Smooth muscle cell (in vitro differentiated cells): Measurements from ENCODE around the gene CPNE2. TPM values are rescaled to one million over a fixed set of nuclear protein-coding genes. Genes with fewer than 3 reads are reported as not detected.
A peak's percentile ranks its signal among the peaks of the same experiment; 100 is the strongest.

Experiments
- DNase-seq: peaks from one replicate; lab custom pipeline; 2025; ENCODE audit not compliant: unreplicated experiment; lab: John Stamatoyannopoulos, UW
- H2AFZ ChIP-seq: fragments of 200-600 bp; sonication (generic); 2 replicates; pipeline ENCODE4 v1.6.0; 2016; ENCODE audit warnings: antibody characterized with exemption, low read depth, mild to moderate bottlenecking
- H3F3A ChIP-seq: fragments of 200-600 bp; sonication (generic); 2 replicates; pipeline ENCODE4 v1.6.0; 2017; ENCODE audit warnings: antibody characterized with exemption, low read depth
- H3K27ac ChIP-seq: fragments of 200-600 bp; sonication (generic); 2 replicates; pipeline ENCODE4 v1.5.1; 2016; ENCODE audit warnings: low read depth, mild to moderate bottlenecking
- H3K27me3 ChIP-seq: fragments of 200-600 bp; sonication (generic); 2 replicates; pipeline ENCODE4 v1.6.1; 2016; ENCODE audit warnings: low read depth, mild to moderate bottlenecking
- H3K36me3 ChIP-seq: fragments of 200-600 bp; sonication (generic); 2 replicates; pipeline ENCODE4 v1.5.1; 2016; ENCODE audit warnings: low read depth
- H3K4me1 ChIP-seq: fragments of 200-600 bp; sonication (generic); 2 replicates; pipeline ENCODE4 v1.5.1; 2016; ENCODE audit warnings: low read depth
- H3K4me2 ChIP-seq: fragments of 200-600 bp; sonication (generic); 2 replicates; pipeline ENCODE4 v1.6.0; 2016; ENCODE audit warnings: mild to moderate bottlenecking
- H3K4me3 ChIP-seq: fragments of 200-600 bp; sonication (generic); 2 replicates; pipeline ENCODE4 v1.5.1; 2016; ENCODE audit warnings: mild to moderate bottlenecking
- H3K79me2 ChIP-seq: fragments of 200-600 bp; sonication (generic); 2 replicates; pipeline ENCODE4 v1.6.0; 2016; ENCODE audit warnings: low read depth, mild to moderate bottlenecking
- H3K9ac ChIP-seq: fragments of 200-600 bp; sonication (generic); 2 replicates; pipeline ENCODE4 v1.6.0; 2016; ENCODE audit warnings: low read depth
- H3K9me3 ChIP-seq: fragments of 200-600 bp; sonication (generic); replicated peaks from 2 replicates; pipeline ENCODE4 v1.5.1; 2016; ENCODE audit warnings: low read depth
- H4K20me1 ChIP-seq: fragments of 200-600 bp; sonication (generic); 2 replicates; pipeline ENCODE4 v1.6.0; 2016; ENCODE audit warnings: low read depth
- WGBS: methylation state at CpG from one replicate; pipeline ENCODE4 v1.1.7; 2016; ENCODE audit warnings: low lambda C conversion rate; 5-methylcytosine and 5-hydroxymethylcytosine counted together
- polyA plus RNA-seq: library from polyadenylated mRNA; unstranded; fragments of >200 nt; fragmentation: Nextera tagmentation; extraction: Ambion mirVana; gene quantifications from 2 replicates; pipeline ENCODE4 v1.2.1, GENCODE V29; 2016
- total RNA-seq: library from RNA; depleted of rRNA; stranded (reverse); fragments of >200 nt; gene quantifications from 2 replicates; pipeline ENCODE4 v1.2.3, GENCODE V29; 2014
- TF ChIP-seq, protein P1 (sequence below): fragments of 200-600 bp; sonication (generic); IDR thresholded peaks from 2 replicates; pipeline ENCODE4 v1.5.1; 2017; ENCODE audit warnings: borderline replicate concordance, mild to moderate bottlenecking, antibody characterized with exemption; ENCODE audit not compliant: insufficient read depth, poor library complexity, severe bottlenecking

The CPNE2 gene
- total and polyA plus RNA-seq, 2 experiments from 2014 or later: 18.2 to 19.8 TPM

DNA sequence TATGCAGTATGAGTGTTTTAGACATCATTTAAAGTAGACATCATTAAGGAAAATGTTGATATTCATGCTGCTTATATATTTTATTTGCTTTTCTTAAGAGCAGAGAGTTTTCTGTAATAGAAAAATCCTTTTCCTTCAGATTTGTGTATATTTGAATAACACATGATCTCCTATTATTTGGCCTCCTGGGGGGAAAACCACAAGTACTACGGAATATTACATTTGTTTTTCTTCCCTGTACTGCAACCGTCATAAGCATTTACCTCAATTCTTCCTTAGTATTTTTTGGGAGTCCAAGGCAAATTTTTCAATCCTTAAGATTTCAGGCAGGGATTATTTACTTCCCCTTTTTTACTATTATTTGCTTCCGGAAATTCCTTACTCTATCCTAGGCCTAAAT is 99.8 kb downstream of the CPNE2 start:
- Histone ChIP-seq H3K9ac (no peak overlapping the region), H3K4me3 (no peak overlapping the region), H4K20me1 (peaks cover 39% of the 10 kb centered on the region), H2AFZ (no peak overlapping the region), H3K9me3 (no peaks in the 10 kb centered on the region), H3K27me3 (no peaks in the 10 kb centered on the region), H3F3A (peaks cover 37% of the 10 kb centered on the region), H3K79me2 (peaks cover 90% of the 10 kb centered on the region), H3K4me2 (peak overlapping the region; percentile 79), H3K4me1 (peaks cover 48% of the 10 kb centered on the region), H3K36me3 (no peaks in the 10 kb centered on the region), H3K27ac (peak overlapping the region; percentile 95)
- WGBS: 59% methylated on average over 3 of the region's 3 CpGs
- TF ChIP-seq, protein P1, sequence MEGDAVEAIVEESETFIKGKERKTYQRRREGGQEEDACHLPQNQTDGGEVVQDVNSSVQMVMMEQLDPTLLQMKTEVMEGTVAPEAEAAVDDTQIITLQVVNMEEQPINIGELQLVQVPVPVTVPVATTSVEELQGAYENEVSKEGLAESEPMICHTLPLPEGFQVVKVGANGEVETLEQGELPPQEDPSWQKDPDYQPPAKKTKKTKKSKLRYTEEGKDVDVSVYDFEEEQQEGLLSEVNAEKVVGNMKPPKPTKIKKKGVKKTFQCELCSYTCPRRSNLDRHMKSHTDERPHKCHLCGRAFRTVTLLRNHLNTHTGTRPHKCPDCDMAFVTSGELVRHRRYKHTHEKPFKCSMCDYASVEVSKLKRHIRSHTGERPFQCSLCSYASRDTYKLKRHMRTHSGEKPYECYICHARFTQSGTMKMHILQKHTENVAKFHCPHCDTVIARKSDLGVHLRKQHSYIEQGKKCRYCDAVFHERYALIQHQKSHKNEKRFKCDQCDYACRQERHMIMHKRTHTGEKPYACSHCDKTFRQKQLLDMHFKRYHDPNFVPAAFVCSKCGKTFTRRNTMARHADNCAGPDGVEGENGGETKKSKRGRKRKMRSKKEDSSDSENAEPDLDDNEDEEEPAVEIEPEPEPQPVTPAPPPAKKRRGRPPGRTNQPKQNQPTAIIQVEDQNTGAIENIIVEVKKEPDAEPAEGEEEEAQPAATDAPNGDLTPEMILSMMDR: no peak
- DNase-seq: no peak

DNA sequence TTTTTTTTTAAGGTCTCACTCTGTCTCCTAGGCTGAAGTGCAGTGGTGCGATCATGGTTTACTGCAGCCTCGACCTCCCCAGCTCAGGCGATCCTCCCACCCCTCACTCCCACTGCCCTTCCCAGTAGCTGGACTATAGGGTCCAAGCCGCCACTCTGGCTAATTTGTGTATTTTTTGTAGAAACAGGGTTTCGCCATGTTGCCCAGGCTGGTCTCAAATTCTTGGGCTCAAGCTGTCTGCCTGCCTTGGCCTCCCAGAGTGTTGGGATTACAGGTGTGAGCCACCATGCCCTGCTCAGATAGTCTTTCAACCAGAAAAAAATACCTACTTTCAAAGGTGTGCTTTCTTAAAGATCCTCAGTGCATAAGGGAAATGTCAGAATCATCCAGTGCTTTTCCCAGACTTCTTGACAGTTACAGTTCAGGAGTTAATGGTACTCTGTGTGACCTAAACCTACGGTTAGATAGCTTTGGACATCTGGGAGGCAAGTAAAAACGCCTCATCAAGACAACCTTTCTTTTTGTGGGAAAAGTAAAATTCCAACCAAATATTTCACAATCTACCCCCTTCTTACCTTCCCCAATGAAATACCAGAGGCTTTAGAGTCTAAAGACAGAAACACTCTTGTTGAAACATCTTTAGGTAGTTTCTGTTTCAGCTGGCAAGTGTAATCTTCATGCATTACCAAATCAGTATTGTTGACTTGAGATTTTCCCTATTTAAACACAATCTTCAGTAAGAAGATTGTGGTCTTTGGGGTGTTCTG is 100.5 kb downstream of the CPNE2 start:
- Histone ChIP-seq H3K79me2 (peaks cover 90% of the 10 kb centered on the region), H3K4me1 (peaks cover 42% of the 10 kb centered on the region), H3K27ac (peak overlapping the region; percentile 95), H3K27me3 (no peaks in the 10 kb centered on the region), H3K9ac (no peak overlapping the region), H2AFZ (no peak overlapping the region), H4K20me1 (peaks cover 38% of the 10 kb centered on the region), H3K9me3 (no peaks in the 10 kb centered on the region), H3K4me3 (no peak overlapping the region), H3K36me3 (no peaks in the 10 kb centered on the region), H3K4me2 (peak overlapping the region; percentile 79), H3F3A (peaks cover 29% of the 10 kb centered on the region)
- 55% methylated on average over 7 of the region's 7 CpGs for WGBS
- TF ChIP-seq, protein P1: no peak
- no peak for DNase-seq

DNA sequence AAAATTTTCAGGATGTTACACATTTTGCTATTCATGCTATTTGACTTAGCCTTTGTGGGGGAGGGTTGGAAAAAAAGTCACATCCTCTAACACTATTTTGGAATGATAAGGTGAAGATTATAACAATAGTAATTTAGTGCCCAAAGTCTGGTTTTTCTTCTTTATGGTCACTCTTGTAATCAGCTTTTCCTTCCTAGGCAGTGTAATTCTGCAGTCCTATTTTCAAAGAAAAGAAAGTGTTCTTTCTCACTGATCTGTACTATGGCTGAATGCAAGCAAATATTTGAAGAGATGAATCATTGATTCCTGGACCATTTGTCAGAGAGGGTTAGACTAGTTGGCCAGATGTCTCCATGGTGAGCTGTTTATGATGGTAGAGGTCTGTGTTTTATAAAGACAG is 102.1 kb downstream of the CPNE2 start:
- H3K27me3 ChIP-seq: no peaks in the 10 kb centered on the region
- TF ChIP-seq, protein P1: no peak
- peak overlapping the region; percentile 79 for H3K4me2 ChIP-seq
- peak overlapping the region; percentile 86 for H3K9ac ChIP-seq
- peak overlapping the region; percentile 6 for H3K4me3 ChIP-seq
- no peak overlapping the region for H2AFZ ChIP-seq
- H3K4me1 ChIP-seq: peaks cover 33% of the 10 kb centered on the region
- peaks cover 29% of the 10 kb centered on the region for H3F3A ChIP-seq
- no peaks in the 10 kb centered on the region for H3K36me3 ChIP-seq
- H3K79me2 ChIP-seq: peaks cover 90% of the 10 kb centered on the region
- H4K20me1 ChIP-seq: peaks cover 33% of the 10 kb centered on the region
- no peak for DNase-seq
- peak overlapping the region; percentile 95 for H3K27ac ChIP-seq
- H3K9me3 ChIP-seq: no peaks in the 10 kb centered on the region

DNA sequence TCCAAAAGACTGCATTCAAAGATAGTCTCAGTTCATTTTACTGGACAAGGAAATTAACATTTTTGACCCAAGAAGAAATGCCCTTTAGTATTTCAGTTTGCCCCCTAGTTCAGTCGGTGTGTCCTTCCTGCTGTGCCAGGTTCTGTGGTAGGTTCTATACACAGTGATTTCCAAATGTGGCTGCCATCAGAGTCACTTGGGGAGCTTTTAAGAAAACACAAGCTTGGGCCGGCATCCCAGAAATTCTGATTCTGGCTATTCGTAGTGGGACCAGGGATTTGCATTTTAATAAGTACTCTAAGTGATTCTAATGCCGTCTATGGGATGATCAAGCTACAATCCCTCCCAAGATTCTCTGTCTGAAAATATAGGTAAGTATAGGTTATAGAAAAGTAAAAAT is 103.9 kb downstream of the CPNE2 start:
- WGBS: 90% methylated on average over 4 of the region's 4 CpGs
- no peaks in the 10 kb centered on the region for H3K27me3 ChIP-seq
- peaks cover 74% of the 10 kb centered on the region for H3K79me2 ChIP-seq
- H3K4me2 ChIP-seq: no peak overlapping the region
- peak overlapping the region; percentile 21 for H3K9ac ChIP-seq
- no peak overlapping the region for H2AFZ ChIP-seq
- no peak overlapping the region for H3K4me3 ChIP-seq
- H4K20me1 ChIP-seq: peaks cover 16% of the 10 kb centered on the region
- no peaks in the 10 kb centered on the region for H3K36me3 ChIP-seq
- peak overlapping the region; percentile 27 for H3K27ac ChIP-seq
- peaks cover 26% of the 10 kb centered on the region for H3K4me1 ChIP-seq
- DNase-seq: no peak
- peaks cover 29% of the 10 kb centered on the region for H3F3A ChIP-seq
- H3K9me3 ChIP-seq: no peaks in the 10 kb centered on the region
- TF ChIP-seq, protein P1: no peak
